Mesendoderm (in vitro differentiated cells): Measurements from ENCODE around the gene PCF11.

Experiments
- DNase-seq: peaks from one replicate; pipeline ENCODE4 v3.0.0; 2013
- H2AK5ac ChIP-seq: 2 replicates; pipeline ENCODE4 v1.6.1; 2013; ENCODE audit warnings: low read length, inconsistent platforms
- H2BK120ac ChIP-seq: 2 replicates; pipeline ENCODE4 v1.6.1; 2013; ENCODE audit warnings: low read depth, mild to moderate bottlenecking, low read length, moderate library complexity, mixed read lengths
- H2BK15ac ChIP-seq: replicated peaks from 2 replicates; pipeline ENCODE4 v1.6.1; 2013; ENCODE audit warnings: low read depth, mild to moderate bottlenecking, moderate library complexity
- H2BK5ac ChIP-seq: 2 replicates; pipeline ENCODE4 v1.6.1; 2013; ENCODE audit warnings: low read length, inconsistent platforms
- H3K18ac ChIP-seq: 2 replicates; pipeline ENCODE4 v1.6.1; 2013; ENCODE audit warnings: mild to moderate bottlenecking, low read length, mixed read lengths
- H3K23ac ChIP-seq: one replicate; pipeline ENCODE4 v1.6.1; 2013; ENCODE audit warnings: low read length
- H3K27ac ChIP-seq: 2 replicates; pipeline ENCODE4 v1.5.1; 2013; ENCODE audit warnings: low read depth, mild to moderate bottlenecking, inconsistent platforms, low read length, moderate library complexity
- H3K27me3 ChIP-seq: 2 replicates; pipeline ENCODE4 v1.6.1; 2013; ENCODE audit warnings: low read length, control low read depth, mild to moderate bottlenecking, inconsistent platforms; ENCODE audit not compliant: insufficient read depth, poor library complexity
- H3K36me3 ChIP-seq: 2 replicates; pipeline ENCODE4 v1.6.1; 2013; ENCODE audit warnings: low read length, inconsistent platforms; ENCODE audit not compliant: control insufficient read depth, insufficient read depth
- H3K4ac ChIP-seq: one replicate; pipeline ENCODE4 v1.6.1; 2013; ENCODE audit warnings: low read depth, mild to moderate bottlenecking, low read length, moderate library complexity
- H3K4me1 ChIP-seq: 2 replicates; pipeline ENCODE4 v1.6.1; 2013; ENCODE audit warnings: low read depth, low read length, inconsistent platforms; ENCODE audit not compliant: control insufficient read depth
- H3K4me2 ChIP-seq: 2 replicates; pipeline ENCODE4 v1.6.1; 2013; ENCODE audit warnings: low read length
- H3K4me3 ChIP-seq: 2 replicates; pipeline ENCODE4 v1.5.1; 2013; ENCODE audit warnings: mild to moderate bottlenecking, low read length
- H3K56ac ChIP-seq: one replicate; pipeline ENCODE4 v1.6.1; 2013; ENCODE audit warnings: low read length
- H3K79me1 ChIP-seq: 2 replicates; pipeline ENCODE4 v1.6.1; 2013; ENCODE audit warnings: low read length, inconsistent platforms
- H3K79me2 ChIP-seq: 2 replicates; pipeline ENCODE4 v1.6.1; 2013; ENCODE audit warnings: mild to moderate bottlenecking, low read length; ENCODE audit not compliant: control insufficient read depth, insufficient read depth
- H3K9ac ChIP-seq: 2 replicates; pipeline ENCODE4 v1.6.1; 2013; ENCODE audit warnings: low read length, inconsistent platforms
- H4K5ac ChIP-seq: one replicate; pipeline ENCODE4 v1.6.1; 2013; ENCODE audit warnings: low read length
- H4K8ac ChIP-seq: one replicate; pipeline ENCODE4 v1.6.1; 2013; ENCODE audit warnings: low read depth, mild to moderate bottlenecking, control low read depth, low read length, moderate library complexity
- WGBS: extraction: QIAGEN DNeasy Blood & Tissue Kit; methylation state at CpG from one replicate; pipeline ENCODE4 v1.1.7; 2013; ENCODE audit warnings: low lambda C conversion rate, missing lambda C conversion rate; ENCODE audit not compliant: insufficient coverage; ENCODE audit errors: extremely low coverage; 5-methylcytosine and 5-hydroxymethylcytosine counted together

Gene PCF11

GRCh38 chr11:83150450-83150849 lies 6.5 kb upstream of the PCF11 start:
- Histone ChIP-seq H3K79me1 (no peaks in the 10 kb centered on the region), H3K4me1 (no peaks in the 10 kb centered on the region), H2BK5ac (no peak overlapping the region), H4K8ac (no peak overlapping the region), H3K4me3 (no peak overlapping the region), H2AK5ac (no peak overlapping the region), H2BK15ac (no peak overlapping the region), H3K4me2 (no peak overlapping the region), H3K36me3 (no peaks in the 10 kb centered on the region), H4K5ac (no peak overlapping the region), H3K27me3 (no peaks in the 10 kb centered on the region), H3K79me2 (no peaks in the 10 kb centered on the region), H3K9ac (no peak overlapping the region), H3K18ac (no peak overlapping the region), H3K4ac (no peak overlapping the region), H3K56ac (no peak overlapping the region), H3K27ac (no peak overlapping the region), H3K23ac (no peak overlapping the region), H2BK120ac (no peak overlapping the region)
- DNase-seq, result no peak
- no CpG with 5 or more reads among the region's 2 CpGs for WGBS

- Histone ChIP-seq H3K18ac (no peak overlapping the region), H3K56ac (no peak overlapping the region), H3K23ac (no peak overlapping the region), H3K27me3 (no peaks in the 10 kb centered on the region), H3K27ac (no peak overlapping the region), H4K8ac (no peak overlapping the region), H3K79me2 (no peaks in the 10 kb centered on the region), H3K36me3 (no peaks in the 10 kb centered on the region), H3K4ac (no peak overlapping the region), H3K4me1 (no peaks in the 10 kb centered on the region), H3K79me1 (no peaks in the 10 kb centered on the region), H2AK5ac (no peak overlapping the region), H2BK5ac (no peak overlapping the region), H3K4me3 (no peak overlapping the region), H3K4me2 (no peak overlapping the region), H3K9ac (no peak overlapping the region), H2BK120ac (no peak overlapping the region), H4K5ac (no peak overlapping the region), H2BK15ac (no peak overlapping the region)
- no CpG with 5 or more reads among the region's 10 CpGs for WGBS
- DNase-seq, result no peak
Measured at GRCh38 chr11:83151274-83151977, 5.5 kb upstream of the PCF11 start.

DNA sequence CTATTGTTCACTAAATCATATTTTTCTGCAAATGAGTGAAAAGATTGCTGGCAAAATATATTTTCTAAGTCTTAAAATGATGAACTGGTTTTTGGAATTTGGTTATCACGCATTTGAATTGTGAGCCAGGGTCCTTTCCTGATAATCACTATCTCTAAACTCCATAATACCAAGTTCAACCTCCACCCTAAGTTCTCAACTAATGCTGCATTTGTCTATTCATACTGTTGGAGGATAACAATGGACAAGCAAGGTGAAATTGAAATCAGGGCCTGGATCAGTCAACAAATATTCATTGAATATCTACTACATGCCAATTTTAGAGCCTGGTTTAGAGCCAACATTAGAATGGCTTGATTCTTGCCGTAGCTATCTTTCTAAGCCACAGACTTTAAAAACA lies 4.7 kb upstream of the PCF11 start:
- Histone ChIP-seq H3K79me1 (no peaks in the 10 kb centered on the region), H2BK120ac (no peak overlapping the region), H3K4ac (no peak overlapping the region), H3K36me3 (no peaks in the 10 kb centered on the region), H3K56ac (no peak overlapping the region), H3K18ac (no peak overlapping the region), H3K79me2 (peaks cover 3% of the 10 kb centered on the region), H3K4me1 (no peaks in the 10 kb centered on the region), H3K27ac (no peak overlapping the region), H4K5ac (no peak overlapping the region), H3K9ac (no peak overlapping the region), H2BK5ac (no peak overlapping the region), H2BK15ac (no peak overlapping the region), H4K8ac (no peak overlapping the region), H3K23ac (no peak overlapping the region), H3K4me3 (no peak overlapping the region), H2AK5ac (no peak overlapping the region), H3K4me2 (no peak overlapping the region), H3K27me3 (no peaks in the 10 kb centered on the region)
- no peak for DNase-seq
- whole genome bisulfite sequencing, result no CpG with 5 or more reads among the region's 2 CpGs

DNA sequence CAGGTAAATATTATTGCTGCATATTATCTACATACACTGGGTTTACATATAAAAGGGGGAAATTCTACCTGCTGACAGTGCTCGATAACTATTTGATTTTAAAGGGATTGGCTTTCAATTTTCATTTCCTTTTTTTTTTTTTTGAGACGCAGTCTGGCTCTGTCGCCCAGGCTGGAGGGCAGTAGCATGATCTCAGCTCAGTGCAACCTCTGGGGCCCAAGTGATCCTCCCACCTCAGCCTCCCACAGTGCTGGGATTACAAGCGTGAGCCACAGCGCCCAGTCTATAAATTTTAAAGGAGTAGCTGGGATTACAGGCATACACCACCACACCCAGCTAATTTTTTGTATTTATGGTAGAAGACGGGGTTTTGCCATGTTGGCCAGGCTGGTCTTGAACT lies 3.2 kb upstream of the PCF11 start:
- Histone ChIP-seq H3K4me1 (no peaks in the 10 kb centered on the region), H3K4me3 (no peak overlapping the region), H3K23ac (no peak overlapping the region), H3K4ac (no peak overlapping the region), H3K56ac (no peak overlapping the region), H2BK15ac (no peak overlapping the region), H3K36me3 (no peaks in the 10 kb centered on the region), H3K79me1 (no peaks in the 10 kb centered on the region), H2BK120ac (no peak overlapping the region), H3K4me2 (no peak overlapping the region), H4K5ac (no peak overlapping the region), H2BK5ac (no peak overlapping the region), H2AK5ac (no peak overlapping the region), H3K18ac (no peak overlapping the region), H3K27ac (no peak overlapping the region), H4K8ac (no peak overlapping the region), H3K9ac (no peak overlapping the region), H3K79me2 (peaks cover 18% of the 10 kb centered on the region), H3K27me3 (no peaks in the 10 kb centered on the region)
- no CpG with 5 or more reads among the region's 6 CpGs for WGBS
- DNase-seq, result no peak

DNA sequence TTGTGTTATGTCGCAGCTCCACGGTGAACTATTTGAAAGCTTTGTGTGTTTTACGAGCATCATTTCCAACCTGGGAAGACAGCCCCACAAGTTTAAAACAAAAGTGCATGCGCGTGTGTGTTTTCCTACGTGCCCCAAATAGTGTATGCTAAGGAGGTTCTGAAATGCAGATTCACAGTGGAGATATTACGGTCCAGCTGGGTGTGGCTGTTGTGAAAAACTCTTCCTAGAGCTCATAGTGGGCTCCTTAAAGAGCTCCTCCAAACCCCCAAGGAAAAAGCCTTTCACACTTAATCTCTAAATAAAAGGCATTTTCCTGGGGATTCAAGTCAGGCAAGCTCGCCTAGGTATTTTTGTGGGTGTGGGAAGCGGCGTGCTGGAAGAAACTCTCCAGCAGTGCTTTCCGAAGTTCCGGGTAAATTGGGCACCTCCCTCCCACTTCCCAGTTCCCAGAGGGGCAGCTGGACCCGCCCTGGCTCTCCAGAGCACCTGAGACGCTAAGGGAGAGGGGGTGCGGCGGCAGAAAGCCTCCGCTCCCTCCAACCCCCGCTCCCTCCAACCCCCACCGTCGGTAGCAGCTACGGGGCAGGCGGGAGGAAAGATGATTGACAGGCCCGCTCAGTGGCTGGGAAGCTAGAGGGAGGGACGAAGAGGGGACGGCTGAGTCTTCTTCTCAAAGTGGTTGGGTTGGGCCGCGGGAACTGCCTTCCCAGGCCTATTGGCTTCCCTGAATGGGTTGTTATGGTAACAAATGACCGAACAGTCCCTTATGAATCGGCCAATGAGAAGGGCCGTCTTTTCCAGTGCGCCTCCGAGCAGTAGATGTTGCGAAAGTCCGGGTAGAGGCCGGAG lies 561 bp upstream of the PCF11 start:
- H3K4ac ChIP-seq, result peak overlapping the region; percentile 60
- H2AK5ac ChIP-seq, result no peak overlapping the region
- no peak overlapping the region for H3K23ac ChIP-seq
- no peaks in the 10 kb centered on the region for H3K36me3 ChIP-seq
- peak overlapping the region; percentile 64 for H2BK5ac ChIP-seq
- peak overlapping the region; percentile 82 for H4K8ac ChIP-seq
- peak overlapping the region; percentile 86 for H3K18ac ChIP-seq
- H4K5ac ChIP-seq, result peak overlapping the region; percentile 82
- H3K27me3 ChIP-seq, result no peaks in the 10 kb centered on the region
- no peak overlapping the region for H2BK120ac ChIP-seq
- peak overlapping the region; percentile 77 for H3K4me3 ChIP-seq
- H3K27ac ChIP-seq, result peak overlapping the region; percentile 96
- no peaks in the 10 kb centered on the region for H3K79me1 ChIP-seq
- H3K4me2 ChIP-seq, result peak overlapping the region; percentile 96
- no CpG with 5 or more reads among the region's 35 CpGs for WGBS
- H3K56ac ChIP-seq, result peak overlapping the region; percentile 92
- peaks cover 6% of the 10 kb centered on the region for H3K4me1 ChIP-seq
- H2BK15ac ChIP-seq, result no peak overlapping the region
- peak overlapping the region; percentile 88 for H3K9ac ChIP-seq
- DNase-seq, result peak; percentile 100
- H3K79me2 ChIP-seq, result peaks cover 40% of the 10 kb centered on the region
